NCI-H1930 (cell line): ENCODE measurements around the gene STK32C.

Experiments
- DNase-seq, 2 experiments: peaks; one replicate each; lab custom pipeline; 2025; lab: John Stamatoyannopoulos, UW

Gene STK32C

DNA sequence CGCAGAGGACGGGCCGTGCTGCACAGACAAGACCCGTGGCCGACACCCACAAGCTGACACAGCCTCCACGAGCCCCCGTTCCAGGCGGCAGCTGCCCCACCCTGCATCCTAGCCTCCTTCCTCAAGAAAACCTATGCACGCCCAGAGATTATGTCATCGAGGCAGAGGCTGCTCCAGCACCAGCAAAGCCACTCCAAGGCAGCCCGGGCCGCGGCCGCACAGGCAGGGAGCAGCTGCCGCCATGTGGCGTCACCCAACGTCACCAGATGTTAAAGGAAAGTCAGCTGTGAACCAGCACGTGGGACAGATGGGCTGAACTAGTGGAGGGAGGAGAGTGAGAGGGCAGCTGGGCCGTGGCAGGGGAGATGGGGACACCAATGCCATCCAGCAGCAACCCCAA is 59.8 kb downstream of the STK32C start:
- no peak for DNase-seq

DNA sequence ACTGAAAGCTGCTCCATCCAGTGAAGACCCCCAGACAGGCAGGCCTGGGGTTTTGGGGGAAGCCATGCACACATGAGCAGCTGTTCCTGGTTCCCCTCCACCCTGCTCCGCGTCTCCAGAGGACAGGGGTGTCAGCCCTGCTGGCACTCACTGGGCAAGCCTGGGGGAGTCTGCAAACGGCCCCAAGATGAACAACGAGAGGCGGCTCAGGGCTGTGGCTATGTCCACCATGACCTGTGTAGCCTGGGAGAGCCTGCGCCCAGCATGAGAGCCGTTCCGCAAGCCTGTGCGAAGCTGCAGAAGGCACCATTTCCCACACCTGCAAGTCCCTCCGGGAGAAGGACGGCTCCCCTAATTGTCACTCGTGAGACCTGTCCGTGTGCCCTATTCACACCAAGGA is 61.5 kb downstream of the STK32C start:
- DNase-seq, result no peak

DNA sequence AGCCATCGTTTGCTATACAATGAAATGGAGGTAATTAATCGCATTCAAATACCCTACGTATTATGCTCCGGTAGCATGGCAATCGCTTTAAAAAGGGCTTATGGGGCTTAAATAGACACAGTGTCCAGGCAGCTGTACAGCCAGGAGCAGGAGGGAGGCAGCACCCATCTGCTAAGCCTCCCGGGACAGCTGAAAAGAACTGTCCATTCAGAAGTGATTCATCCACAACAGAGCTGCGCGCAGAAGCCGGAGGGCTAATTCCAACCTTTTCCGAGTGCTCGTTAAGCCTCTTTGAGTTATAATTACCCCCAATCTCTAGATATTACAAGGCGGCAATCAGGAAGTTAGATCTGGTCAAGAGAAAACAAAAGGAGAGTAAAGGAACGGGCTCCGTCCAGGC is 62.7 kb downstream of the STK32C start:
- DNase-seq, result no peak

DNA sequence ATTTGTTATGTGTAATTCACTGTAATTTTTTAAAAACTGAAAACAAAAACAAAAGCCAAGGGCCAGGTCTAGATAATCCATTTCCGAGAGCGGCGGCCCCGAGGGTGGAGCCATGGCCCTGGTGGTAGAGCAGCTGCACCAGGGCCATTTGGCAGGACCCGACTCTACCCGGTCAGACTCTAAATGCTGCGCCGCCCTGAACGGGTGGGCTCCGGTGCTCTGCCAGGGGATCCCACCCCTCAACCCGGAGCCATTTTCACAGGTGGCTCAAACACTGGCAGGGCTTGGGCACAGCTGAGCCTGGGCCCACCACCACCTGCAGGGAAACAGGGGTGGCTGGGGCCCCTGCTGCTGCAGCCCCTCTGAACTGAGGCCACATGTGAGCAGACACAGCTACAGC is 64.1 kb downstream of the STK32C start:
- DNase-seq, result no peak

DNA sequence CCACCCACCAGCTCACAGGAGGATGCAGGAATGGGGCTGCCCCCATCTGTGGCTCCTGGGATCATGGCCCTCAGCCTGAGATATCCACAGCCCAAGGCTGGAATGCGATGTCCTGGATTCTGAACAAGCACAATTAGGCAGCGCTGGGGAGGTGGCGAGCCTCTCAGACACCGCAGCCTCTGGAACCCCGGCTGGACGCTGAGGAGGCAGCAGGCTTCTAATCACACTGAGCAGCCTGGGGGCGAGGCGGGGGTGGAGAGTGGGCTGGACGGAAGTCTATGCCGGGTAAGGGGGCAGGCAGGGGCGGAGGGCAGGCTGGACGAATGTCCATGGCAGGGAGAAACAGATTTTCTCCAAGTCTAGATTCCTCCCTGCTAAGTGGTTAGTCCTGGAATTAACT is 64.6 kb downstream of the STK32C start:
- no peak for DNase-seq

DNA sequence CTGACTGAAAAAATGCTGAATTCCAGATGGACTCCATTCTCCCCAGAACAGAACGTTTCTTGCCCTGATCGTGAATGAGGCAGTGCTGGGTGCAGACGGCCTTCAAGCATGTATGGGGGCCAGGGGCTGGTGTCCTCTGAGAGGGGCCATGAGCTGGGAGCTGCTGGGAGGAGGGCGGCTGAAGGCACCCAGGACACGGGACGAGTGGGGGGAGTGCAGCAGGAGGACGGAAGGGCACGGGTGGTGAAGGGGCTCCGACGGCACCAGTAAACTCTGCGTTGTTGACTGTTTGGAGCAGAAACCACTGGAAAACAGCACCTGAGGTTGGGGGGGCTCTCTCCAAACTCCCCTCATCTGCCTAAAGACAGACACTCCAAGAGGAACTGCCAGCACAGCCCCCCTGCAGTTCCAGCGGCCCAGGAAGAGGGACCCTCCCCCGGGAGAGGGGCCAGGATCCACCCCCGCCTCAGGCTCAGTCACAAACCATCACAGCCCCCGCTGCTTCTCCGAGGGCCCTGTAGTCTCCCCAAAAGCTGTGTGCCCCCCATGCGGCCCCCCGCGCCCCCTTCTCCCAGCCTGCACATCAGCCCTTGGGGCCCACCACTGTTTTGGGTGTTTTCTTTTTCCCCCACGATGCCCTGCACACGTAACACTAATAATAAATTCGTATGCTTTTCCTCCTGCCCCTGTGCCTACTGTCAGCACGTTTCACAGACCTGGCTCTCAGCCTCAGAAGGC is 65.5 kb downstream of the STK32C start:
- no peak for DNase-seq

DNA sequence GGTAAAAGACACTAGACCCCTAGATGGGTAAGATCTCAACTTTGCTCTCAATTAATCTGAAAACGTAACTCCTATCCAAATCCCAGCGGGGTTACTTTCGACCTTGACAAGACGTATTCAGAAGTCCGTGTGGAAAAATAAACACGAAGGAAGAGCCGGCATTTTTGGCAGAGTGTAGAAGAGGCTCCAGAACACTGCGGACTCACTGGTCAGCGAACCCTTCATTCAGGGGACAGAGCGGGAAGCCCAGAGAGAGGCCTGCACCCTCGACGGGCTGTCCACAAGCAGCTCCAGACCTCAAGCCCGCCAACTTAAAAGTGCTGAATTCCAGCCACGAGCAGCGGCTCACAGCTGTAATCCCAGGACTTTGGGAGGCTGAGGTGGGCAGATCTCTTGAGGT is 66.3 kb downstream of the STK32C start:
- DNase-seq, result no peak

DNA sequence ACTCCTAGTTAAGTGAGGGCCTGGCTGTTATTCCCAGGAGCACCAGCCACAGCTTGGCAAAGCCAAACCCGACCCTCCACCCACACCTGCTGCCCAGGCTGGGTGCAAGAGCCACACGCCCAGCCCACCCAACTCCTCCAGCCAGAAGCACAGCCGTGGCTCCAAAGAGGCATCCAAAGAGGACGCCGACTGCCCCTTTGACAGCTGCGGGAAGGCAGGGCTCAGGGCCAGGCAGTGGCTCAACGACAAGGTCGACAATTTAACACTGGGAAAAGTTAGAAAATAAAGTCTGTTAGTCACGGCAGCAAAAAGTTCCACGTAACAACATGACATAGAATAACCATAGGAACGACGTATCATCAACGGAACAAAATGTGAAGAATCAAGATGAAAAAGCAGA is 66.7 kb downstream of the STK32C start:
- no peak for DNase-seq

DNA sequence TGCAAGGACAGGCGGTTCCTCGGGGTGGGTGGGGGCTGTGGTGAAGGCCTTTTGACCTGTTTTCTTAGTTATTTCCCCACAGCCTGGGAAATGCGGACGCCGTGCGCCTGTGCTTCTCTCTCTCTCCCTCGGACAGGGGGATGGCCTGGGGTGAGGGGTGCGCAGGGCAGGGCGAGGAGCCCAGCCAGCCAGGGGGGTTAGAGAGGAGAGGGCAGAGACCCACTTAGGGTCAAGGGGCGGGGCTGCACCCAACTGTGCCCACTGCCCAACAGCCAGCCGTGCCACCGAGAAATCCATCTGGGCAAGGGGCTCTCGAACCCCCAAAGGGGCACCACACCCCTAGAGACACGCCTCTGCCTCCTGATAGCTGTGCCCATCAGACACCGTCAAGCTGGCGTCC is 67.2 kb downstream of the STK32C start:
- no peak for DNase-seq

DNA sequence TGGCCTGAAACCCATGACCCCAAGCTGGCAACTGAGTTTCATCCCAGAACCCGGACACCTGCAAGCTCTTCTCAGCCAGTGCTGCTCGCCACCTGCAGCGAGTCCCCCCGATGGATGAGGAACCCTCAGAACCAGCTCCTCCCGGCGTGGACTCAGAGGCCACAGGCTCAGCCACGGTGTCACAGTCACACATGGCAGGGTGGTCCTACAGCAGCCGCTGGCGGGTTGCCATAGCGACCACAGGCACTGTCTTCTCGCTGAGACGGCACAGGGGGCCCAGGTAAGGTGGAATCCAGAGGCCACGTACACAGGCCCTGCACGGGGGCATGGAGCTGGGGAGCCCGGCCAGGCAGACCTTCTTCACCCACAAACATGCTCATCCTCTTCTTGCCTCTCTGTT is 67.6 kb downstream of the STK32C start:
- DNase-seq, result no peak

DNA sequence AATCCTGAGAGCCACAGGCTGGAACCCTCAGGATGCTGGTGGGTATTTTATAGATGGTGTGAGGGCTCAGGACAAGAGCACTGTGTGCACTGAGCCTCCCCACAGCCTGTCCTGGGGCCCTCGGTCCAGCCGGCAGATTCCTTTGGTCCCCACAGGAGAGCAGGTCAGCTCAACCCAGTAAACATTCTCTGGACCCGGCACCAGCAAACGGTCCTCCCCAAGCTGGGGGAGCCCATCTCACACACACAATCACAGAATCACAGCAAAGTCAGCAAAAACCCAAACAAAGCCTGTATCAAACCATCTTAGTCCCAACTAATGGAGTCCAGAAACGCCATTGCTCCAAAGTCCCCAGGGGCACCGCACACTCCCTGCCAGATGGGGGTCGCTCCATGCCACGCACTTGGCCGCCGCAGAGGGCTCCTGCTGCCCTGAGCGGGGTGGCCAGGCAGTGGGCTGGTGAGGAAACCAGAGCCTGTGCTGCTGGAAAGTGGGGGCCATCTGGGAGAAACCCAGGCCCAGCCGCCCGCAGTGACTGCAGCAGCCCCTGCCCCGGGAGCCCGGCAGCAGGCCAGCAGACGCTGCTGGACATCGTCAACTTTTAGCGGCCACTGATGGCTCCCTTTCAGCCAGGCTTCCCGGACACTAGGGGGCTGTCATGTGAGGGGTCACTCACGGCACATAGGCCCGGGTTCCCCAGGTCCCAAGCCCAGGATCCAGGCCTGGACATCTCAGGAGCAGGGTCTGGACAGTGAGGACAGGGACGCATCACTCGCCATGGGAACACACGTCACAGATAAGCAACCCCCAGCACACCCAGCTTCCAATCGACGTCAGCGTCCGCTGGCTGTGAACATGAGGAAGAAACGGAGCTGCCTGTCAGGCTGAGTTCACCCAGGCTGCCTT is 68.4 kb downstream of the STK32C start:
- no peak for DNase-seq

DNA sequence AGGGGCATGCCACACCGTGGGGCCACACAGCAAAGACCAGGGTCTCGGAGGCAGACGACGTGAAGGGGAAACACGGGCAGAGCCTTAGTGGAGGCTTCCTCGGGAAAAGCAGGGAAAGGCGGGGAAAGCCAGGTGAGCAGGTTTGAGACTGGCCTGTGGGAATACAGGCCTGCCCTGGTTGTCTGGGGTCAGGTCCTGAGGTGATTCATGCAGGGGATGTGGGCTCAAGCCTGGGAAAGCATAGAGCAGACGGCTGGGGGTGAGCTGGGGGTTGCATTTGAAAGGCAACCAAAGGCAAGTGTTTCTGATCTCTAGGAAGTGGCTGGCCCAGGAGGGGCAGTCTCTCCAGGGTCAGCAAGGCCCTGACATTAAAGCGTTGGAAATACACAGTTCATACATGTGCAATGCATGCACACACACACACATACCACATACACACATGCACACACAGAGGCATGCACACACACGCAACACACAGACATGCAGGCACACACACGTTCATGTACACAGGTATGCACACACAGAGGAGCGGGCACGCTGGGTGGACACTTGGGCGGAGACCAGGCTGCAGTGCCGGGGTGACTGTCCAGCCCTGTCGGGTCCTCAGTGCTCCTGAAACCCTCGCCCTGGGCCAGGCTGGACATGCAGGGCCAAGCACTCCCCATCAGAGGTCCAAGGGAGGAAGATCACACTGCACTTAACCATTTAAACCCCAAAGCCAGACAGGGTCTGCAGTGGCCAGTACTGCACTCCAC is 69.2 kb downstream of the STK32C start:
- no peak for DNase-seq

DNA sequence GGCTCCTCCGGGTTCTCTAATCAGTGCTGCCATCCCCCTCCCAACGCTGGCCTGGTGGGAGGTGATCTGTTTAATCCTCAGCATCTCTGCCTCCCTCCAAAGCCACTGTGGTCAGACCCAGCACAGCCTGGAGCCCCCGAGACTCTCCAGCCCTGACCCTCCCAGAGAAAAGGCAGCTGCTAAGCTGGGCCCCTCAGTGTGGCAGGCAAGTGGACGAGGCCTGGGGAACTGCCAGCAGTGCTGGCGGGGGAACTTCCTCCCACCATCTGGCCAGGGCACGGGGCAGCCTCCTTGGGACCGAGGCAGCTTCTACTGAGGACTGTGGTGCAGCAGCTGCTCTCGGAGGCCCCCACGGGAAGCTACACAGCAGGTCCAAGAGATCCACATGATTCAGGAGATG is 69.9 kb downstream of the STK32C start:
- no peak for DNase-seq

DNA sequence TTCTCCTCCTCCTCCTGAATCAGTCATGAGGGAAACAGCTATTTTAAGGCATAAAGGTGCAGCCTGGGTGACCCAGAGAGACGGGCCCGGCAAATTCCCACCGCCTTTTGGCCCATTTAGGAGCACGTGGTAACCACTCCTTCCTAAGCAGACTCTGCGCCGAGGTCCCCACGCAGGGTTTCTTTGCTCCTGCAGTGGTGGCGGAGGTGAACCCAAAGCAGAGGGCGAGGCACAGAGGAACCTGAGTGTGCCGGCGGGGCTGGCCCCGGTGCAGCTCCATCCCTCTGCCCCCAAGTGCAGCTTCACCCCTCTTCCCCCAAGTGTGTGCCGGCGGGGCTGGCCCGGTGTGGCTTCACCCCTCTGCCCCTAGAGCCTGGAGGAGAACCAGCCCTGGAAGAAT is 70.4 kb downstream of the STK32C start:
- no peak for DNase-seq

DNA sequence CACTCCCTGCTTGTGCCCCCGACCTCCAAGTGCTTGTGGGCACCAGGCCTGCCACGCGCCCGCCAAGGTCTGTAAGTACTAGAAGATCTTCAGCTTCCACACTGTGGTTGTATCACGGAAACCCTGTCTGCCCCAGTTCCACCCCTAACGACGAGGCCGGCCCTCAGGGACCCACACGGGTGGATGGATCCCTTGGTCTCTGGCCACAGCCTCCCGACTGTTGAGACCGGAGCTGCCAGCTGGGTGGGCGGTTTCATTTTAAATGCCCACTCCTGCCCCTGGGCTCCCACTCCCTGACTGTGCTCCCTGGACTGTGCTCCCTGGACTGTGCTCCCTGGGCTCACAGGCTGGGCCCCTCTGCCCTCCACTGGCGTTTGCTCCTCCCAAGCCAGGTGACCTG is 70.9 kb downstream of the STK32C start:
- no peak for DNase-seq

DNA sequence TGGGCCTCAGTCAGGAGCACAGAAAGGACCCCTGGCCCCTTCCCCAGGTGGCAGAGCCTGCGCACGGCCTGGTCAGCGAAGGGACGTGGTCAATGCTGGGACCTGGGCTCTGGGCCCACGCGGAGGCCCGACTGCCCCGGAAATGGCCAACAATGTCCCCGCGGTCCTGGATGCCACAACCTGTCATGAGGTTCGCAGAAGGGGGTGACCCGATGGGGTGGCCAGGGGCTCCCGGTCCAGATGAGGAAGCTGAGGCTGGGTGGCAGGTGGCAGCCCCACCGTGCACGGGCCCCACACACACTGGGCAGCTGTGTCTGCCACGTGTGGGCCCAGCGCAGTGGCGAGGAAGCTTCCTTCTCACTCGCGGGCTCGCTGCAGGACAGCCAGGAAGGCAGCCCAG is 71.6 kb downstream of the STK32C start:
- no peak for DNase-seq

DNA sequence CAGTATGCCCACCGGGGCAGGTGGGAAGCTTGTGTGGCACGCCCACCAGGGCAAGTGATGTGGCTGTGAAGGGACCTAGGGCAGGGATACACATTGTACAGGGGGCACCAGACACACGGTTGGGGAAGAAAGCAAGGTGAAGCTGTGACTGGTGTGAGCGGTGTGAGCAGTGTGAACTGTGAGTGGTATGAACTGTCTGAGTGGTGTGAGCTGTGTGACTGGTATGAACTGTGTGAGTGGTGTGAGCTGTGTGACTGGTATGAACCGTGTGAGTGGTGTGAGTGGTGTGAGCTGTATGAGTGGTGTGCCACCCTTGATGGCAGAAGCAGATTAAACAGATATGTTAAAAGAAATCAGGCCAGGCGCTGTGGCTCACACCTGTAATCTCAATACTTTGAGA is 72.9 kb downstream of the STK32C start:
- no peak for DNase-seq

DNA sequence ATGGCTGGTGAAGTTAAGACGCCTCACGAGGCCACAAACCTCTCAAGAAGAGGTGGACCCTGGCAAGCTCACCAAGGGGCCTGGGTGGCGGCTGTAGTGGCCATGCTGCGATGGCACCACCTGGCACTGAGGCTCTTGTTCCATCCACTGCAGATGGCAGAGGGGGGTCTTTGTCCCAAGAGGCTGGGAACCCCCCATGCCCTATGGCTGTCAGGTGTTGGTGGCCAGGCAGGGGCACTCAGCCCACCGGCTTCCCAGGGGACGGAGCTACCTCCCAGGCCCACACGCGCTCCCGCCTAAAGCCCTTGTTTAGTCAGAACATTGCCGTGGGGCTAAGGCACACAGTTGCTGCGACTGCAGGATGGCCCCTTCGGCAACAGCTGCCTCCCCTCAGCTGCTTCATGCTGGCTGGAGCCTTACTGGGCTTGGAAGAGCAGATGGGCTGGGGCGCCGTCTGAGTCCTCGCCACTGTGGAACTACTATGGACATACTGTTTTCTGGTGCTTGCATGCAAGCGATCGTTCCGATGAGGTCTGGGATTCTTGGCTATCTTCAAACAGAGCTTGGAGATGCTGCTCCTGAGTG is 74.2 kb downstream of the STK32C start:
- no peak for DNase-seq

DNA sequence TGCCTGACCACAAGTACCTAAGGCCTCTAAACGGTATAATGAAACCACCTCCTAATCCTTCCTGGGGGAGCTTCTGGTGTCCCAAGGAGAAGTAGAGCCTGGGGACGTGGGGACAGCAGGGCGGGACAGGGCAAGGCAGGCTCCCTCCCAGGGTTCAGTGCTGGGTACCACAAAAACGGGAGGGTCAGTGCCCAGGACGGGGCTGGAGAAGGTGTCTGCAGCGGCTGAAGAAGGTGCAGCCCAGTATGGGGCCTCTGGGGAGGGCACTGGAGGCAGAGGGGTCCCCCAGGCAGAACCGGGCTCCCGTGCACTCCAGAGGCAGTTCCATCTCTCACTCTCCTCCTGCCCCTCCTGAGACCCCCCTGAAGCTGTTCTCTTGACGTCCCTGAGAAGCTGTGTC is 74.8 kb downstream of the STK32C start:
- DNase-seq, result no peak

DNA sequence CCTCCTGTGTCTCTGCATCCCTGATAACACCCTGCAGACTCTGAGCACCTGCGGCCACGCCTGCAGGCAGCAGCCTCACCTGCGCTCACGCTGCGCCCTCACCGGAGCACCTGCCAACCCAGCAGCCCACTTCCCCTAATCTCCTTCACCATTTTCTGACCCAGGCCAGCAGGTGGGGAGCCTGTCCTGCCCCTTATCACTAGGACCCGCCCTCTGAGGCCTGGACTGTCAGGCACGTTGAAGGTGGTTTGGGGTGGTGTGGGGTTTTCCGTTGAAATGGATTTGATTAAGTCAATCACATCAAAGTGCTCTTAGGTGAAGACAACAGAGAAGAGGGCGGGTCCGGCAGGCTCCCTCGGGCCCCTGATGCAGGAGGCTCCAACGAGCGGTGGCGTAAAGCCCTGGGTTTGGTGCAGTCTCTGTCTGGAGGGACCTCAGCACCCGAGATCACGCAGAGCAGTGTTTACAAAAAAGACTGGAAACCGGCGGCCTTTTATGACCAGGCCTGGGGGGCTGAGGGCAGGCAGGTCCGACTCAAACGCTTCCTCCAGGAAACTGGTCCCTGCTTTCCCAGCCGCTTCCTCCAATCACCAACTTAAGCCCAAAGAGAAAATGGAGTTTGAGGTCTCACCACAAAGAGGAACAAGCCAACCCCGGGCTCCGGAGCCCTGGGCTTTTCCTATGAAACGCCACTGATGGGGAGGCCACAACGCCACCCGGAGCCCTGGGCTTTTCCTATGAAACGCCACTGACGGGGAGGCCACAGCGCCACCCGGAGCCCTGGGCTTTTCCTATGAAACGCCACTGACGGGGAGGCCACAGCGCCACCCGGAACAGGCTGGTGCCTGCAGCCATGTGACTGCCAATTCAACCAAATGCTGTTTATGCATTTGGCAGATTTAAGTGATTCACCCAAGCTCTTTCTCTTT is 75.5 kb downstream of the STK32C start:
- no peak for DNase-seq

DNA sequence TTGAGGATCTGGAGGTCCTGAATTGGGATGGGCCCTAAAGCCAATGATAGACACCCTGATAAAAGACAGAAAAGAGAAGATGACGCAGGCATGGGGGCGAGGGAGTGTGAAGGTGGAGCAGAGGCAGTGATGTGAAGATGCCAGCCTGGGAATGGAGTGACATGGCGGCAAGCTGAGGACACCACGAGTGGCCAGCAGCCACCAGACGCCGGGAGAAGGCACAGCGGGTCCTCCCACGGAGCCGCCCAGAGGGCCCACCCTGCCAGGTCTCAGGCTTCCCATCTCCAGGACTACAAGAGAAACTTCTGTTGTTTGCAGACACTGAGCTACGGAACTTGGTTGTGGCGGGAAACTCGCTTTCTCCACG is 76.1 kb downstream of the STK32C start:
- DNase-seq, result no peak
